Esophagus squamous epithelium (tissue), 4 donors: ENCODE data around the gene BARX2.

Source experiments
- POLR2A ChIP-seq, 4 donors: fragments of 450-650 bp; IDR thresholded peaks; one replicate each; pipeline ENCODE4 v1.6.1; 2017; ENCODE audit warnings: antibody characterized with exemption in 4 of 4, mild to moderate bottlenecking in 4 of 4, moderate library complexity in 3 of 4
- TF ChIP-seq, protein P1 (sequence below), 6 experiments: fragments of 450-650 bp in 4 of 6; fragments of 200-600 bp in 2 of 6; sonication (generic) in 2 of 6; IDR thresholded peaks; one replicate each; pipeline ENCODE4 v1.5.1; 2016 to 2019; ENCODE audit warnings: antibody characterized with exemption in 6 of 6, mild to moderate bottlenecking in 4 of 6, moderate library complexity in 4 of 6

DNA sequence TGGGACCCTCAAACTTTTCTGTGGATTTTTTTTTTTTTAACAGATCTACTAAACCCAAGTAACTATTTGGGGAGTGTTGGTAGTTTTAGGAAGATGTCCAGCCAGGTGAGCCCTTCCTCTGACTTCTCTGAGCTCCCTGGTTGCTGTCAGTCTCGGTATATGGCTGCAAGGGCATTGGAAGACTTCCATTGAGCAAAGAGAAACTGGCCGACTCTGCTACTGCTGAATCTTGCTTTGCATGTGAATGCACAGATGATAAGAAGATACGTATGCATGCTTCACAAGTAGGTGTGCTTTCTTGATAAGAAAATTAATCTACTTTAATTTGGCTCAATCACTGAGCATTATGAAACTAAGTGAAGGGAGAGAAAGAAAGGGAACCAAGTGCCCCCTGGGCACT, 51.1 kb downstream of the BARX2 start:
- TF ChIP-seq, protein P1, sequence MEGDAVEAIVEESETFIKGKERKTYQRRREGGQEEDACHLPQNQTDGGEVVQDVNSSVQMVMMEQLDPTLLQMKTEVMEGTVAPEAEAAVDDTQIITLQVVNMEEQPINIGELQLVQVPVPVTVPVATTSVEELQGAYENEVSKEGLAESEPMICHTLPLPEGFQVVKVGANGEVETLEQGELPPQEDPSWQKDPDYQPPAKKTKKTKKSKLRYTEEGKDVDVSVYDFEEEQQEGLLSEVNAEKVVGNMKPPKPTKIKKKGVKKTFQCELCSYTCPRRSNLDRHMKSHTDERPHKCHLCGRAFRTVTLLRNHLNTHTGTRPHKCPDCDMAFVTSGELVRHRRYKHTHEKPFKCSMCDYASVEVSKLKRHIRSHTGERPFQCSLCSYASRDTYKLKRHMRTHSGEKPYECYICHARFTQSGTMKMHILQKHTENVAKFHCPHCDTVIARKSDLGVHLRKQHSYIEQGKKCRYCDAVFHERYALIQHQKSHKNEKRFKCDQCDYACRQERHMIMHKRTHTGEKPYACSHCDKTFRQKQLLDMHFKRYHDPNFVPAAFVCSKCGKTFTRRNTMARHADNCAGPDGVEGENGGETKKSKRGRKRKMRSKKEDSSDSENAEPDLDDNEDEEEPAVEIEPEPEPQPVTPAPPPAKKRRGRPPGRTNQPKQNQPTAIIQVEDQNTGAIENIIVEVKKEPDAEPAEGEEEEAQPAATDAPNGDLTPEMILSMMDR (IDR thresholded peaks at IDR 0.05): no peak
- TF ChIP-seq POLR2A (IDR thresholded peaks at IDR 0.05): no peak
